BJ (cell line): ENCODE results near the gene ATG12. TPM values are rescaled to one million over a fixed set of nuclear protein-coding genes. Genes with fewer than 3 reads are reported as not detected.

ENCODE experiments used
- CTCF ChIA-PET: fragments of 350-600 bp; formaldehyde crosslinking; extraction: SDS; loops from one replicate; lab custom pipeline; 2021; ENCODE audit warnings: antibody characterized with exemption, inconsistent platforms; lab: Yijun Ruan, JAX
- POLR2A ChIA-PET: fragments of 300-600 bp; sonication (Branson Sonifier 250); formaldehyde crosslinking; extraction: SDS; loops from one replicate; lab custom pipeline; 2021; ENCODE audit warnings: antibody characterized with exemption; lab: Charles Lee
- DNase-seq: peaks from one replicate; pipeline ENCODE4 v3.0.0-alpha.2; 2011; ENCODE audit warnings: low read depth
- H3K27me3 ChIP-seq: 2 replicates; pipeline ENCODE4 v1.6.0; 2011; ENCODE audit warnings: low read length; ENCODE audit not compliant: control insufficient read depth, insufficient read depth
- H3K36me3 ChIP-seq: 2 replicates; pipeline ENCODE4 v1.5.1; 2011; ENCODE audit warnings: low read length; ENCODE audit not compliant: control insufficient read depth, insufficient read depth
- H3K4me3 ChIP-seq: 2 replicates; pipeline ENCODE4 v1.5.1; 2011; ENCODE audit warnings: low read depth, mild to moderate bottlenecking, control low read depth, low read length
- polyA plus RNA-seq: library from polyadenylated mRNA; depleted of rRNA; stranded (reverse); fragments of >200 nt; gene quantifications from 2 replicates; pipeline ENCODE4 v1.2.3, GENCODE V29; 2011
- TF ChIP-seq, protein P1 (sequence below): IDR thresholded peaks from 2 replicates; pipeline ENCODE4 v1.5.1; 2011; ENCODE audit warnings: low read depth, mild to moderate bottlenecking, control low read depth, inconsistent platforms, low read length, moderate library complexity; ENCODE audit not compliant: insufficient read depth

Gene ATG12
- polyA plus RNA-seq, 1 experiment: 34.6 TPM

- TF ChIP-seq, protein P1, sequence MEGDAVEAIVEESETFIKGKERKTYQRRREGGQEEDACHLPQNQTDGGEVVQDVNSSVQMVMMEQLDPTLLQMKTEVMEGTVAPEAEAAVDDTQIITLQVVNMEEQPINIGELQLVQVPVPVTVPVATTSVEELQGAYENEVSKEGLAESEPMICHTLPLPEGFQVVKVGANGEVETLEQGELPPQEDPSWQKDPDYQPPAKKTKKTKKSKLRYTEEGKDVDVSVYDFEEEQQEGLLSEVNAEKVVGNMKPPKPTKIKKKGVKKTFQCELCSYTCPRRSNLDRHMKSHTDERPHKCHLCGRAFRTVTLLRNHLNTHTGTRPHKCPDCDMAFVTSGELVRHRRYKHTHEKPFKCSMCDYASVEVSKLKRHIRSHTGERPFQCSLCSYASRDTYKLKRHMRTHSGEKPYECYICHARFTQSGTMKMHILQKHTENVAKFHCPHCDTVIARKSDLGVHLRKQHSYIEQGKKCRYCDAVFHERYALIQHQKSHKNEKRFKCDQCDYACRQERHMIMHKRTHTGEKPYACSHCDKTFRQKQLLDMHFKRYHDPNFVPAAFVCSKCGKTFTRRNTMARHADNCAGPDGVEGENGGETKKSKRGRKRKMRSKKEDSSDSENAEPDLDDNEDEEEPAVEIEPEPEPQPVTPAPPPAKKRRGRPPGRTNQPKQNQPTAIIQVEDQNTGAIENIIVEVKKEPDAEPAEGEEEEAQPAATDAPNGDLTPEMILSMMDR: no peak
- no peaks in the 10 kb centered on the region for H3K36me3 ChIP-seq
- DNase-seq: no peak
- POLR2A ChIA-PET: no interaction called here
- H3K4me3 ChIP-seq: no peak overlapping the region
- CTCF ChIA-PET: no interaction called here
- H3K27me3 ChIP-seq: no peaks in the 10 kb centered on the region
Observed at GRCh38 chr5:115875447-115875846, 34.1 kb upstream of the ATG12 start.

DNA sequence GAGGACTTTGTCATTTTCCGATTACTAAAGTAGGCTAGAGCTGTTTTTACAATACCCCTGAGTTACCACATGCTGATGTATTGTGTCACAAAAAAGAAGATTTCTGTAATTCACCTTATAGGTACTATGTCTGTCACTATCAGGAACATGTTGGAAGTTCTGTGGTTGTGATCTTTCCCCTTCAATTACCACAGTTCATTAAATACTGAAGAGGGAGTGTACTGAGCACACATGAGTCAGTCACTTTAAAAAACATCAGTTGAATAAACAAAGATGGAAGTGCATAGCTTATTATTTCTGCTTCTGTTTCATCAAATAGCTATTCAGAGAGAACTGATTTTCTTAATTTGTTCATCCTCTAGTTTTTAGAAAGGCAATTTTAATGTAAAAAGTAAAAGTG is 32.0 kb upstream of the ATG12 start:
- no peak for DNase-seq
- POLR2A ChIA-PET: interaction anchor here (0.6 kb wide), 1 partner anchor 620 kb away, joined by 4 read pairs; no protein-coding TSS in a partner anchor
- CTCF ChIA-PET: interaction anchor here (0.9 kb wide), 1 partner anchor 21 kb away, joined by 4 read pairs; no protein-coding TSS in a partner anchor
- Histone ChIP-seq H3K36me3 (no peaks in the 10 kb centered on the region), H3K4me3 (no peak overlapping the region), H3K27me3 (no peaks in the 10 kb centered on the region)
- TF ChIP-seq, protein P1: no peak

- ChIA-PET POLR2A (no interaction called here), CTCF (no interaction called here)
- TF ChIP-seq, protein P1: no peak
- Histone ChIP-seq H3K36me3 (no peaks in the 10 kb centered on the region), H3K4me3 (no peak overlapping the region), H3K27me3 (no peaks in the 10 kb centered on the region)
- no peak for DNase-seq
Observed at GRCh38 chr5:115872447-115872846, 31.1 kb upstream of the ATG12 start.

DNA sequence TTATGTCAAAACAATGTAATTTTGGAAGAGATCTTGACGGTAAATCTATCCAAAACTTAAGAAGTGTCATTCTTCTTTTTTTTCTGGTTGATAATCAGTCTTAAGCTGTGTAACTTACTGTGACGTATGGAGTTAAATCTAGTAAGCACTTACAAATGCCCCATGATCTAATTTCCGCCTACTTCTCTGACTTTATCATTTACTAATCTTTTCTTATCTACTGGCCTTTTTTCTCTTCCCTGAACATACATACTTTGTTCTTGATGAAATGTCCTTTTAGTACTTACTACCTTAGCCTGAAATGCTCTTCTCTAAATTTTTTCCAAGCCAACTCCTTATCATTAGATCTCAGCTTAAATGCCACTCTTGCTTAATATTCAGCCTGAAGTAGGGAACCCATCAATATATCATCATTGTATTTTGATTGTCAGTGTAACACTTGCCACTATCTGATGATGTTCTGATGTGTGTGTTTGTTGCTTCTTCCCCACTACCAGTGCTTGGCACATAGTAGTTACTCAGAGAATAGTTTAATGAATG is 28.0 kb upstream of the ATG12 start:
- H3K27me3 ChIP-seq: no peaks in the 10 kb centered on the region
- no peaks in the 10 kb centered on the region for H3K36me3 ChIP-seq
- DNase-seq: no peak
- CTCF ChIA-PET: interaction anchor here (1.0 kb wide), 1 partner anchor 18 kb away, joined by 3 read pairs; no protein-coding TSS in a partner anchor
- POLR2A ChIA-PET: no interaction called here
- TF ChIP-seq, protein P1: no peak
- no peak overlapping the region for H3K4me3 ChIP-seq

- Histone ChIP-seq H3K4me3 (no peak overlapping the region), H3K27me3 (no peaks in the 10 kb centered on the region), H3K36me3 (no peaks in the 10 kb centered on the region)
- ChIA-PET POLR2A (no interaction called here), CTCF (interaction anchor here (1.1 kb wide), 1 partner anchor 124 kb away, joined by 3 read pairs; no protein-coding TSS in a partner anchor)
- DNase-seq: no peak
- TF ChIP-seq, protein P1: no peak
Observed at GRCh38 chr5:115859378-115859777, 18.0 kb upstream of the ATG12 start.
